Right lobe of liver (tissue), 6 donors: ENCODE data around the gene GJA3. TPM values are rescaled to one million over a fixed set of nuclear protein-coding genes. Genes with fewer than 3 reads are reported as not detected.

ENCODE experiments used
- ATAC-seq, 4 donors: fragments of 200-7000 bp; cut with Tn5 transposase; one replicate each; pipeline ENCODE4 v1.9.1; 2020; ENCODE audit warnings: mild to moderate bottlenecking in 4 of 4, moderate library complexity in 4 of 4
- DNase-seq, 3 donors: peaks; one replicate each; pipeline ENCODE4 v3.0.0-alpha.2; 2020
- H3K27ac ChIP-seq, 3 donors: fragments of 200-600 bp; one replicate each; pipeline ENCODE4 v1.8.0; 2022
- H3K27me3 ChIP-seq, 2 donors: fragments of 200-600 bp; one replicate each; pipeline ENCODE4 v1.8.0; 2022
- H3K36me3 ChIP-seq, 4 donors: fragments of 200-600 bp; sonication (generic) in 1 of 4; one replicate each; pipeline versions ENCODE4 v1.5.1 to v1.8.0; 2017 to 2022; ENCODE audit warnings: control low read depth in 1 of 4
- H3K4me1 ChIP-seq, 4 donors: fragments of 200-600 bp; sonication (generic) in 1 of 4; one replicate each; pipeline versions ENCODE4 v1.5.1 to v1.8.0; 2017 to 2022; ENCODE audit warnings: control low read depth in 1 of 4
- H3K4me3 ChIP-seq, 3 donors: fragments of 200-600 bp; one replicate each; pipeline ENCODE4 v1.8.0; 2022
- H3K9me3 ChIP-seq, 4 donors: fragments of 200-600 bp; sonication (generic) in 1 of 4; one replicate each; pipeline versions ENCODE4 v1.5.1 to v1.8.0; 2017 to 2022; ENCODE audit warnings: control low read depth in 1 of 4
- CTCF ChIP-seq, 4 donors: fragments of 200-600 bp in 3 of 4; fragments of 450-650 bp in 1 of 4; IDR thresholded peaks; one replicate each; pipeline versions ENCODE4 v1.5.1 to v1.8.0; 2016 to 2022; ENCODE audit warnings: antibody characterized with exemption in 4 of 4, mild to moderate bottlenecking in 2 of 4
- POLR2A ChIP-seq: fragments of 450-650 bp; IDR thresholded peaks from one replicate; pipeline ENCODE4 v1.6.1; 2017; ENCODE audit warnings: antibody characterized with exemption, mild to moderate bottlenecking
- WGBS: methylation state at CpG from one replicate; pipeline ENCODE4 v1.1.6; 2018; ENCODE audit warnings: low coverage, low lambda C conversion rate; ENCODE audit not compliant: insufficient coverage; ENCODE audit errors: missing lambda C conversion rate; 5-methylcytosine and 5-hydroxymethylcytosine counted together
- intact Hi-C, 2 donors: fragments of 100-400 bp; cut with DNase I; formaldehyde crosslinking; loops; one replicate each; pipeline versions ENCODE4 v1.11.2 to v1.14.1; 2022
- total RNA-seq, 6 experiments: library from RNA; depleted of rRNA in 2 of 6; stranded (reverse); fragments of >200 nt in 2 of 6; fragmentation: NEBNext Ultra II Directional in 3 of 6; extraction: Animal tissue kit (Norgen Biotek cat#: 25700) in 3 of 6; gene quantifications; one replicate each; pipeline versions ENCODE4 v1.1.0 to v1.2.4, GENCODE V29; 2016 to 2023
- donor health status: DM: no; HTN: yes; CAD: no.
- donor health status: DM: no; HTN: no; CAD: no.
- donor health status: DM: no; HTN: no; CAD: no.
- donor health status: DM: no; HTN: yes; CAD: no.
- donor health status: DM: no; HTN: yes; CAD: no.

The GJA3 gene
- total RNA-seq, 6 experiments from 2014 or later = 0.11 TPM; not detected in 5

GRCh38 chr13:20105161-20105689, 55.6 kb downstream of the GJA3 start:
- no peaks in the 10 kb centered on the region for H3K4me1 ChIP-seq
- no peaks in the 10 kb centered on the region for H3K27me3 ChIP-seq
- 78% methylated on average over 11 of the region's 13 CpGs for WGBS
- intact Hi-C loops = no loop called here
- ATAC-seq (peak in 1 of 4 donors; percentile 25), DNase-seq (no peak)
- no peak overlapping the region for H3K27ac ChIP-seq
- no peaks in the 10 kb centered on the region for H3K36me3 ChIP-seq
- H3K9me3 ChIP-seq = no peaks in the 10 kb centered on the region
- no peak overlapping the region for H3K4me3 ChIP-seq
- TF ChIP-seq CTCF (IDR thresholded peaks at IDR 0.05) (no peak), POLR2A (no peak)

GRCh38 chr13:20102525-20103180, 58.2 kb downstream of the GJA3 start:
- no peak overlapping the region for H3K27ac ChIP-seq
- no peaks in the 10 kb centered on the region for H3K9me3 ChIP-seq
- H3K36me3 ChIP-seq = no peaks in the 10 kb centered on the region
- DNase-seq (no peak), ATAC-seq (no peak)
- intact Hi-C loops = no loop called here
- 28% methylated on average over 7 of the region's 9 CpGs for WGBS
- TF ChIP-seq CTCF (IDR thresholded peaks at IDR 0.05) (no peak), POLR2A (no peak)
- H3K4me1 ChIP-seq = no peaks in the 10 kb centered on the region
- H3K4me3 ChIP-seq = no peak overlapping the region
- no peaks in the 10 kb centered on the region for H3K27me3 ChIP-seq

GRCh38 chr13:20101467-20102316, 59.2 kb downstream of the GJA3 start:
- no peak for TF ChIP-seq POLR2A
- TF ChIP-seq CTCF (IDR thresholded peaks at IDR 0.05) = no peak
- no peak for ATAC-seq
- H3K4me3 ChIP-seq = no peak overlapping the region
- H3K9me3 ChIP-seq = no peaks in the 10 kb centered on the region
- intact Hi-C loops = no loop called here
- no peaks in the 10 kb centered on the region for H3K36me3 ChIP-seq
- no peak overlapping the region for H3K27ac ChIP-seq
- no peaks in the 10 kb centered on the region for H3K4me1 ChIP-seq
- WGBS = 50% methylated on average over 5 of the region's 8 CpGs
- DNase-seq = no peak
- no peaks in the 10 kb centered on the region for H3K27me3 ChIP-seq

- Histone ChIP-seq H3K27ac (no peak overlapping the region), H3K4me3 (no peak overlapping the region), H3K9me3 (no peaks in the 10 kb centered on the region), H3K36me3 (no peaks in the 10 kb centered on the region), H3K27me3 (no peaks in the 10 kb centered on the region), H3K4me1 (no peaks in the 10 kb centered on the region)
- TF ChIP-seq CTCF (IDR thresholded peaks at IDR 0.05) (no peak), POLR2A (no peak)
- 73% methylated on average over 8 of the region's 9 CpGs for WGBS
- DNase-seq (no peak), ATAC-seq (no peak)
- intact Hi-C loops = no loop called here
Observed at GRCh38 chr13:20099319-20099718, 61.5 kb downstream of the GJA3 start.
